ENCODE results near the gene ID2. TPM values are rescaled to one million over a fixed set of nuclear protein-coding genes. Genes with fewer than 3 reads are reported as not detected.

Gene ID2
- total and polyA plus RNA-seq, 2 of the 13 experiments (the other 11 are each of a cell fraction or from before 2014, with no cell fraction given): 214 to 719 TPM

GRCh38 chr2:8678731-8679566, 2.9 kb upstream of the ID2 start (continued):
- TF ChIP-seq PREB (CRISPR knock-in tag; IDR thresholded peaks at IDR 0.05) (no peak), GABPA (IDR thresholded peaks at IDR 0.05; ENCODE audit: low read depth, low read length) (no peak), GABPA (CRISPR knock-in tag; IDR thresholded peaks at IDR 0.05; ENCODE audit: low read depth) (no peak), NFE2L1 (CRISPR knock-in tag; IDR thresholded peaks at IDR 0.05; ENCODE audit: borderline replicate concordance) (0 out of 2 replicates have a peak, but pooled peaks have one; percentile 56), LCORL (IDR thresholded peaks at IDR 0.05) (no peak), LCORL (CRISPR knock-in tag; IDR thresholded peaks at IDR 0.05) (peak; percentile 70), FOXK1 (CRISPR knock-in tag; IDR thresholded peaks at IDR 0.05; ENCODE audit: borderline replicate concordance, low read depth) (no peak; the same call in 1 of the 2 replicates), MAZ (IDR thresholded peaks at IDR 0.05; ENCODE audit: borderline replicate concordance, low read depth, low read length) (0 out of 2 replicates have a peak, but pooled peaks have one; percentile 24), MAZ (CRISPR knock-in tag; IDR thresholded peaks at IDR 0.05; ENCODE audit: low read depth) (peak; percentile 45; the same call in 1 of the 2 replicates), HHEX (CRISPR knock-in tag; IDR thresholded peaks at IDR 0.05) (no peak), THRA (CRISPR knock-in tag; IDR thresholded peaks at IDR 0.05; ENCODE audit: borderline replicate concordance) (peak; percentile 84; the same call in 1 of the 2 replicates), NR2F6 (IDR thresholded peaks at IDR 0.05) (peak; percentile 78), NR2F6 (CRISPR knock-in tag; IDR thresholded peaks at IDR 0.05) (peak; percentile 51; the same call in 1 of the 2 replicates), FOXP4 (CRISPR knock-in tag; IDR thresholded peaks at IDR 0.05) (peak; percentile 76), GTF2F1 (IDR thresholded peaks at IDR 0.05; ENCODE audit: low read length) (0 out of 2 replicates have a peak, but pooled peaks have one; percentile 13), IRX3 (CRISPR knock-in tag; IDR thresholded peaks at IDR 0.05; ENCODE audit: borderline replicate concordance, low read depth) (no peak; the same call in 1 of the 2 replicates), TP53 (CRISPR knock-in tag; conservative IDR thresholded peaks at IDR 0.05) (peak; percentile 82; the same call in 1 of the 2 replicates), RXRB (CRISPR knock-in tag; IDR thresholded peaks at IDR 0.05; ENCODE audit: borderline replicate concordance) (0 out of 2 replicates have a peak, but pooled peaks have one; percentile 26), SRY (CRISPR knock-in tag; IDR thresholded peaks at IDR 0.05) (peak; percentile 51), ONECUT2 (CRISPR knock-in tag; IDR thresholded peaks at IDR 0.05) (peak; percentile 59; the same call in 1 of the 2 replicates), RFX3 (CRISPR knock-in tag; IDR thresholded peaks at IDR 0.05) (peak; percentile 89), ZNF512 (CRISPR knock-in tag; IDR thresholded peaks at IDR 0.05) (no peak), ZNF276 (CRISPR knock-in tag; IDR thresholded peaks at IDR 0.05; ENCODE audit: low read depth) (no peak; the same call in 1 of the 2 replicates)

Measured in HepG2 (cell line).